HepG2 (cell line): ENCODE data around the gene EPM2A. TPM values are rescaled to one million over a fixed set of nuclear protein-coding genes. Genes with fewer than 3 reads are reported as not detected.
A peak's percentile ranks its signal among the peaks of the same experiment; 100 is the strongest.

Source experiments
- AGO2 ChIP-seq: fragments of 200-400 bp; formaldehyde crosslinking; optimal IDR thresholded peaks from 2 replicates; pipeline ENCODE3; 2017; ENCODE audit warnings: mild to moderate bottlenecking, low read depth, low read length, moderate library complexity
- AKAP8 ChIP-seq: sonication (generic); formaldehyde crosslinking; IDR thresholded peaks from 2 replicates; pipeline ENCODE4 v1.5.1; 2020; ENCODE audit warnings: mild to moderate bottlenecking, missing genetic modification reagents
- HNF4G ChIP-seq, 2 experiments: sonication (generic) in 1 of 2; formaldehyde crosslinking in 1 of 2; IDR thresholded peaks; 2 replicates each; pipeline versions ENCODE4 v1.4.0 to v1.6.1; 2011 to 2020; ENCODE audit warnings: borderline replicate concordance in 2 of 2, low read depth in 2 of 2, mild to moderate bottlenecking in 2 of 2, low read length in 1 of 2, missing genetic modification reagents in 1 of 2, moderate library complexity in 1 of 2
- HOXA9 ChIP-seq: sonication (generic); formaldehyde crosslinking; IDR thresholded peaks from 2 replicates; pipeline ENCODE4 v1.8.1; 2022; ENCODE audit warnings: missing genetic modification reagents, mild to moderate bottlenecking, moderate library complexity, borderline replicate concordance
- ISX ChIP-seq: sonication (generic); formaldehyde crosslinking; conservative IDR thresholded peaks from 2 replicates; pipeline ENCODE4 v1.5.0; 2020; ENCODE audit warnings: missing genetic modification reagents
- MAFF ChIP-seq: IDR thresholded peaks from 2 replicates; pipeline ENCODE4 v1.6.1; 2011; ENCODE audit warnings: low read depth, low read length, improper control_type of control experiment
- MAFG ChIP-seq: sonication (generic); formaldehyde crosslinking; IDR thresholded peaks from 2 replicates; pipeline ENCODE4 v1.5.1; 2020; ENCODE audit warnings: mild to moderate bottlenecking, missing genetic modification reagents
- MED1 ChIP-seq: sonication (generic); formaldehyde crosslinking; IDR thresholded peaks from 2 replicates; pipeline ENCODE4 v1.4.0; 2020; ENCODE audit warnings: missing genetic modification reagents
- MXD3 ChIP-seq: IDR thresholded peaks from 2 replicates; pipeline ENCODE4 v1.6.1; 2016; ENCODE audit warnings: mild to moderate bottlenecking, missing biosample characterization, missing genetic modification reagents
- NFE2 ChIP-seq: sonication (generic); formaldehyde crosslinking; IDR thresholded peaks from 2 replicates; pipeline ENCODE4 v1.4.0; 2020; ENCODE audit warnings: missing genetic modification reagents
- NFIB ChIP-seq: sonication (generic); formaldehyde crosslinking; IDR thresholded peaks from 2 replicates; pipeline ENCODE4 v1.9.0; 2021; ENCODE audit warnings: missing genetic modification reagents, mild to moderate bottlenecking, borderline replicate concordance
- RBM22 ChIP-seq: fragments of 200-400 bp; formaldehyde crosslinking; optimal IDR thresholded peaks from 2 replicates; pipeline ENCODE3; 2017; ENCODE audit warnings: mild to moderate bottlenecking, low read length, moderate library complexity
- TCF12 ChIP-seq, 2 experiments: fragments of 450-650 bp in 1 of 2; sonication (generic) in 1 of 2; formaldehyde crosslinking in 1 of 2; IDR thresholded peaks; 2 replicates each; pipeline versions ENCODE4 v1.6.1 to v1.8.0; 2017 to 2022; ENCODE audit warnings: antibody characterized with exemption in 1 of 2, mild to moderate bottlenecking in 1 of 2, missing genetic modification reagents in 1 of 2, moderate library complexity in 1 of 2
- TEF ChIP-seq: sonication (generic); formaldehyde crosslinking; IDR thresholded peaks from 2 replicates; pipeline ENCODE4 v1.5.0; 2020; ENCODE audit warnings: missing genetic modification reagents
- TP53 ChIP-seq: sonication (generic); formaldehyde crosslinking; conservative IDR thresholded peaks from 2 replicates; pipeline ENCODE4 v1.4.0; 2020; ENCODE audit warnings: missing genetic modification reagents
- ZNF660 ChIP-seq: sonication (generic); formaldehyde crosslinking; IDR thresholded peaks from 2 replicates; pipeline ENCODE4 v1.5.1; 2020; ENCODE audit warnings: mild to moderate bottlenecking, low read depth, missing genetic modification reagents, borderline replicate concordance
- ZNF879 ChIP-seq: sonication (generic); formaldehyde crosslinking; IDR thresholded peaks from 2 replicates; pipeline ENCODE4 v1.8.1; 2023; ENCODE audit warnings: missing genetic modification reagents
- ZSCAN25 ChIP-seq: sonication (generic); formaldehyde crosslinking; IDR thresholded peaks from 2 replicates; pipeline ENCODE4 v1.8.0; 2022; ENCODE audit warnings: mild to moderate bottlenecking, missing genetic modification reagents
- polyA plus RNA-seq, 8 experiments: library from polyadenylated mRNA; depleted of rRNA in 3 of 8; stranded (reverse) in 7 of 8; unstranded in 1 of 8; fragments of >200 nt; fragmentation: Illumina TruSeq in 4 of 8; extraction: Trizol in 4 of 8; gene quantifications; 2 replicates each; pipeline versions ENCODE4 v1.2.1 to v1.2.3, GENCODE V29; 2011 to 2016; ENCODE audit warnings: low read depth in 4 of 8, missing spikeins in 1 of 8, mixed read lengths in 1 of 8; ENCODE audit not compliant: insufficient read depth in 1 of 8
- total RNA-seq, 5 experiments: library from RNA; depleted of rRNA; stranded (reverse); fragments of >200 nt; fragmentation: Illumina TruSeq; extraction: Trizol; gene quantifications; 2 replicates each; pipeline ENCODE4 v1.2.3, GENCODE V29; 2016; ENCODE audit warnings: low read depth in 1 of 5
- TF ChIP-seq, protein P1 (sequence below): fragments of 450-650 bp; IDR thresholded peaks from 2 replicates; pipeline ENCODE4 v1.6.1; 2017
- TF ChIP-seq, protein P2 (sequence below), 2 experiments: fragments of 450-650 bp in 1 of 2; sonication (generic) in 1 of 2; formaldehyde crosslinking; IDR thresholded peaks; 2 replicates each; pipeline versions ENCODE4 v1.5.0 to v1.8.0; 2020 to 2022; ENCODE audit warnings: mild to moderate bottlenecking in 1 of 2, missing genetic modification reagents in 1 of 2

EPM2A gene
- total and polyA plus RNA-seq, 2 of the 13 experiments (the other 11 are each of a cell fraction or from before 2014, with no cell fraction given): 4.6 to 9.2 TPM

GRCh38 chr6:145749632-145750031 is 14.3 kb upstream of the EPM2A start (continued):
- no peak for TF ChIP-seq ZNF660 (CRISPR knock-in tag)
- no peak for TF ChIP-seq ZNF879 (CRISPR knock-in tag)
- TF ChIP-seq MAFG: peak; percentile 58; the same call in 1 of the 2 replicates
- no peak for TF ChIP-seq MXD3 (CRISPR knock-in tag)
- TF ChIP-seq TCF12 (IDR thresholded peaks at IDR 0.05): no peak
- no peak for TF ChIP-seq TCF12 (CRISPR knock-in tag; IDR thresholded peaks at IDR 0.05)
- TF ChIP-seq TEF (CRISPR knock-in tag): no peak
- no peak for TF ChIP-seq NFIB (CRISPR knock-in tag)
- TF ChIP-seq AGO2: no peak
- TF ChIP-seq AKAP8: no peak
- TF ChIP-seq TP53 (CRISPR knock-in tag): no peak
- TF ChIP-seq, protein P1, sequence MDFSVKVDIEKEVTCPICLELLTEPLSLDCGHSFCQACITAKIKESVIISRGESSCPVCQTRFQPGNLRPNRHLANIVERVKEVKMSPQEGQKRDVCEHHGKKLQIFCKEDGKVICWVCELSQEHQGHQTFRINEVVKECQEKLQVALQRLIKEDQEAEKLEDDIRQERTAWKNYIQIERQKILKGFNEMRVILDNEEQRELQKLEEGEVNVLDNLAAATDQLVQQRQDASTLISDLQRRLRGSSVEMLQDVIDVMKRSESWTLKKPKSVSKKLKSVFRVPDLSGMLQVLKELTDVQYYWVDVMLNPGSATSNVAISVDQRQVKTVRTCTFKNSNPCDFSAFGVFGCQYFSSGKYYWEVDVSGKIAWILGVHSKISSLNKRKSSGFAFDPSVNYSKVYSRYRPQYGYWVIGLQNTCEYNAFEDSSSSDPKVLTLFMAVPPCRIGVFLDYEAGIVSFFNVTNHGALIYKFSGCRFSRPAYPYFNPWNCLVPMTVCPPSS: no peak
- no peak for TF ChIP-seq RBM22
- TF ChIP-seq ISX: no peak
- TF ChIP-seq HOXA9 (CRISPR knock-in tag): no peak
- no peak for TF ChIP-seq MED1 (CRISPR knock-in tag)
- TF ChIP-seq HNF4G (IDR thresholded peaks at IDR 0.05; ENCODE audit: borderline replicate concordance, low read depth, low read length): no peak
- no peak for TF ChIP-seq HNF4G (CRISPR knock-in tag; IDR thresholded peaks at IDR 0.05; ENCODE audit: borderline replicate concordance, low read depth)
- TF ChIP-seq, protein P2, sequence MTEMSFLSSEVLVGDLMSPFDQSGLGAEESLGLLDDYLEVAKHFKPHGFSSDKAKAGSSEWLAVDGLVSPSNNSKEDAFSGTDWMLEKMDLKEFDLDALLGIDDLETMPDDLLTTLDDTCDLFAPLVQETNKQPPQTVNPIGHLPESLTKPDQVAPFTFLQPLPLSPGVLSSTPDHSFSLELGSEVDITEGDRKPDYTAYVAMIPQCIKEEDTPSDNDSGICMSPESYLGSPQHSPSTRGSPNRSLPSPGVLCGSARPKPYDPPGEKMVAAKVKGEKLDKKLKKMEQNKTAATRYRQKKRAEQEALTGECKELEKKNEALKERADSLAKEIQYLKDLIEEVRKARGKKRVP (CRISPR knock-in tag; IDR thresholded peaks at IDR 0.05): no peak
- no peak for TF ChIP-seq ZSCAN25
- peak; percentile 94 for TF ChIP-seq NFE2 (CRISPR knock-in tag)
- TF ChIP-seq MAFF: peak; percentile 92
